K562 (cell line): ENCODE results near the gene CALML4. TPM values are rescaled to one million over a fixed set of nuclear protein-coding genes. Genes with fewer than 3 reads are reported as not detected.

Experiments used
- ATAC-seq: fragments of 200-7000 bp; cut with Tn5 transposase; 3 replicates; pipeline ENCODE4 v1.9.1; 2020; ENCODE audit warnings: moderate library complexity
- BruUV-seq: library from RNA; stranded (reverse); fragments of 400-500 nt; replicated peaks from 2 replicates; lab custom pipeline; 2021; lab: Mats Ljungman, UMichigan
- CTCF ChIA-PET: fragments of 300-600 bp; formaldehyde crosslinking; extraction: SDS; loops from one replicate; lab custom pipeline; 2021; ENCODE audit warnings: low intra/inter-chr PET ratio; lab: Yijun Ruan, JAX
- POLR2A ChIA-PET: fragments of 300-600, 350-650 bp; sonication (Branson Sonifier 250); formaldehyde crosslinking; extraction: SDS; loops from one replicate; lab custom pipeline; 2021; ENCODE audit warnings: antibody characterized with exemption, inconsistent platforms; lab: Yijun Ruan, JAX
- DNase-seq, 4 experiments: peaks; one replicate each; pipeline versions ENCODE4 v3.0.0 to v3.0.0-alpha.2; 2011 to 2018; ENCODE audit warnings: low spot score in 3 of 4, mixed read lengths in 3 of 4; ENCODE audit errors: extremely low read depth in 1 of 4
- FAIRE-seq: peaks from 2 replicates; lab custom pipeline; 2011; peaks lifted over from hg19 to GRCh38; lab: Jason Lieb, UNC
- H2AFZ ChIP-seq: 2 replicates; pipeline ENCODE4 v1.6.0; 2011; ENCODE audit warnings: low read depth, low read length, control low read depth, inconsistent platforms
- H3K27ac ChIP-seq: fragments of 200-600 bp; 3 replicates; pipeline ENCODE4 v1.8.0; 2011; ENCODE audit warnings: low read depth, mild to moderate bottlenecking, control low read depth, inconsistent platforms, low read length, moderate library complexity, mixed read lengths; ENCODE audit errors: extremely low read depth
- H3K27me3 ChIP-seq, 2 experiments: fragments of 300-600 bp in 1 of 2; 2 replicates in 1 of 2; 3 replicates in 1 of 2; pipeline versions ENCODE4 v1.6.0 to v1.8.0; 2011; ENCODE audit warnings: inconsistent platforms in 2 of 2, low read length in 2 of 2, mild to moderate bottlenecking in 1 of 2, mixed read lengths in 1 of 2, moderate library complexity in 1 of 2; ENCODE audit not compliant: control insufficient read depth in 2 of 2, insufficient read depth in 2 of 2
- H3K36me3 ChIP-seq: fragments of 300-600 bp; 3 replicates; pipeline ENCODE4 v1.8.0; 2011; ENCODE audit warnings: mild to moderate bottlenecking, low read length, inconsistent platforms; ENCODE audit not compliant: control insufficient read depth, insufficient read depth
- H3K4me1 ChIP-seq, 2 experiments: fragments of 200-600 bp in 1 of 2; replicated peaks in 1 of 2; 2 replicates in 1 of 2; 3 replicates in 1 of 2; pipeline versions ENCODE4 v1.5.1 to v1.8.0; 2011; ENCODE audit warnings: inconsistent platforms in 2 of 2, low read length in 2 of 2, mild to moderate bottlenecking in 1 of 2, mixed read lengths in 1 of 2, moderate library complexity in 1 of 2; ENCODE audit not compliant: control insufficient read depth in 2 of 2, insufficient read depth in 2 of 2
- H3K4me2 ChIP-seq: 2 replicates; pipeline ENCODE4 v1.6.1; 2011; ENCODE audit warnings: low read length, control low read depth, inconsistent platforms, mixed read lengths; ENCODE audit not compliant: insufficient read depth
- H3K4me3 ChIP-seq: fragments of 200-600 bp; sonication (generic), shearing (Covaris generic); 2 replicates; pipeline ENCODE4 v1.5.1; 2016; ENCODE audit warnings: control low read depth, inconsistent platforms
- H3K79me2 ChIP-seq: fragments of 200-600 bp; 3 replicates; pipeline ENCODE4 v1.8.0; 2011; ENCODE audit warnings: low read length, inconsistent platforms; ENCODE audit not compliant: control insufficient read depth, insufficient read depth
- H3K9ac ChIP-seq, 2 experiments: 2 replicates each; pipeline versions ENCODE4 v1.6.0 to v1.6.1; 2011; ENCODE audit warnings: low read depth in 2 of 2, low read length in 2 of 2, control low read depth in 1 of 2, inconsistent platforms in 1 of 2, mild to moderate bottlenecking in 1 of 2, mixed read lengths in 1 of 2; ENCODE audit not compliant: insufficient read depth in 1 of 2
- H3K9me1 ChIP-seq: one replicate; pipeline ENCODE4 v1.6.0; 2011; ENCODE audit warnings: inconsistent platforms, mild to moderate bottlenecking, low read length, moderate library complexity; ENCODE audit not compliant: control insufficient read depth, insufficient read depth
- H3K9me3 ChIP-seq: replicated peaks from 2 replicates; pipeline ENCODE4 v1.5.1; 2011; ENCODE audit warnings: low read depth, low read length, inconsistent platforms; ENCODE audit not compliant: control insufficient read depth, insufficient read depth
- H4K20me1 ChIP-seq: replicated peaks from 2 replicates; pipeline ENCODE4 v1.6.1; 2011; ENCODE audit warnings: low read length, inconsistent platforms, mixed read lengths; ENCODE audit not compliant: control insufficient read depth, insufficient read depth
- AFF1 ChIP-seq, 2 experiments: fragments of 450-650 bp; IDR thresholded peaks; 2 replicates each; pipeline ENCODE4 v1.6.1; 2018; ENCODE audit warnings: mild to moderate bottlenecking in 2 of 2, low read depth in 1 of 2; ENCODE audit not compliant: partially characterized antibody in 2 of 2
- ARID2 ChIP-seq: fragments of 450-650 bp; IDR thresholded peaks from 2 replicates; pipeline ENCODE4 v1.6.1; 2017; ENCODE audit warnings: antibody characterized with exemption, mild to moderate bottlenecking
- CREB3 ChIP-seq: fragments of 450-650 bp; conservative IDR thresholded peaks from 2 replicates; pipeline ENCODE4 v1.6.1; 2016; ENCODE audit warnings: missing genetic modification characterization, low read depth, mild to moderate bottlenecking, missing compliant biosample characterization, moderate library complexity
- DEAF1 ChIP-seq: fragments of 450-650 bp; formaldehyde crosslinking; IDR thresholded peaks from 2 replicates; pipeline ENCODE4 v1.4.0; 2020; ENCODE audit warnings: mild to moderate bottlenecking, moderate library complexity
- FOS ChIP-seq: IDR thresholded peaks from 3 replicates; pipeline ENCODE4 v1.6.1; 2011; ENCODE audit not compliant: insufficient read length; ENCODE audit errors: extremely low read depth
- HES1 ChIP-seq: fragments of 450-650 bp; IDR thresholded peaks from 2 replicates; pipeline ENCODE4 v1.6.1; 2016; ENCODE audit warnings: low read depth, mild to moderate bottlenecking, moderate library complexity
- KAT8 ChIP-seq: fragments of 450-650 bp; IDR thresholded peaks from 2 replicates; pipeline ENCODE4 v1.6.1; 2016; ENCODE audit warnings: low read depth, mild to moderate bottlenecking
- PTRF ChIP-seq: fragments of 450-650 bp; IDR thresholded peaks from 2 replicates; pipeline ENCODE4 v1.6.1; 2016; ENCODE audit warnings: mild to moderate bottlenecking, missing genetic modification characterization, missing compliant biosample characterization
- RNF219 ChIP-seq: fragments of 250-450 bp; sonication (Bioruptor Pico); IDR thresholded peaks from 2 replicates; pipeline ENCODE4 v1.5.0; 2022; ENCODE audit warnings: mild to moderate bottlenecking
- ZKSCAN1 ChIP-seq: fragments of 150-350 bp; IDR thresholded peaks from 2 replicates; pipeline ENCODE4 v1.6.1; 2016; ENCODE audit warnings: low read depth, low read length
- WGBS: fragments of 100-300 bp; shearing (Covaris generic); methylation state at CpG from one replicate; pipeline ENCODE4 v1.1.6; 2016; ENCODE audit warnings: low coverage, mixed read lengths; ENCODE audit not compliant: insufficient coverage; ENCODE audit errors: missing lambda C conversion rate; 5-methylcytosine and 5-hydroxymethylcytosine counted together
- in situ Hi-C: fragments of 300-500 bp; cut with MboI; formaldehyde crosslinking; loops from 4 replicates; pipeline ENCODE4 v1.15.0; 2018; ENCODE audit warnings: inconsistent platforms, mixed read lengths
- intact Hi-C: fragments of 100-400 bp; cut with micrococcal nuclease; formaldehyde crosslinking; loops from 2 replicates; pipeline ENCODE4 v1.14.2; 2022
- polyA plus RNA-seq, 8 experiments: library from polyadenylated mRNA; depleted of rRNA in 4 of 8; stranded (reverse) in 5 of 8; unstranded in 3 of 8; fragments of >200 nt; fragmentation: Nextera tagmentation in 2 of 8; fragmentation: Illumina TruSeq in 1 of 8; extraction: Ambion mirVana in 2 of 8; extraction: Trizol in 1 of 8; gene quantifications; 2 replicates each; pipeline versions ENCODE4 v1.2.1 to v1.2.3, GENCODE V29; 2011 to 2014; ENCODE audit warnings: inconsistent platforms in 1 of 8, missing spikeins in 1 of 8
- total RNA-seq, 7 experiments: library from RNA; depleted of rRNA in 6 of 7; stranded (reverse); fragments of >200 nt in 6 of 7; fragmentation: Illumina TruSeq in 2 of 7; extraction: Trizol in 2 of 7; gene quantifications; 2 replicates each; pipeline versions ENCODE4 v1.2.1 to v1.2.3, GENCODE V29; 2011 to 2021; ENCODE audit warnings: low replicate concordance in 1 of 7

Gene CALML4
- total and polyA plus RNA-seq, 9 of the 15 experiments (the other 6 are each of a cell fraction or from before 2014, with no cell fraction given), result 2.8 to 30.6 (median 15.5) TPM

- TF ChIP-seq DEAF1 (CRISPR knock-in tag) (peak; percentile 68), RNF219 (no peak), KAT8 (no peak), ARID2 (peak; percentile 55; the same call in 1 of the 2 replicates)
Measured at GRCh38 chr15:68154923-68155559, 50.1 kb downstream of the CALML4 start (continued).

GRCh38 chr15:68152342-68152741, 52.8 kb downstream of the CALML4 start:
- H3K9me3 ChIP-seq, result no peaks in the 10 kb centered on the region
- H3K9me1 ChIP-seq, result no peaks in the 10 kb centered on the region
- no peak overlapping the region for H3K9ac ChIP-seq
- WGBS, result 96% methylated on average over 2 of the region's 2 CpGs
- no TSS peak for BruUV-seq
- ChIA-PET POLR2A (interaction anchor here (0.6 kb wide), 1 partner anchor 15 kb away, joined by 3 read pairs; no protein-coding TSS in a partner anchor), CTCF (no interaction called here)
- intact Hi-C loops (loop anchor here (10.0 kb wide), 1 partner anchor 98 kb away; the partner anchor contains the start of gene PIAS1), in situ Hi-C loops (no loop called here)
- ATAC-seq, result no peak
- no peaks in the 10 kb centered on the region for H4K20me1 ChIP-seq
- H3K36me3 ChIP-seq, result peaks cover 37% of the 10 kb centered on the region
- H3K4me1 ChIP-seq, result no peaks in the 10 kb centered on the region
- H2AFZ ChIP-seq, result no peak overlapping the region
- H3K27me3 ChIP-seq, result no peaks in the 10 kb centered on the region
- no peak overlapping the region for H3K27ac ChIP-seq
- no peak for FAIRE-seq
- no peak for DNase-seq
- H3K79me2 ChIP-seq, result no peaks in the 10 kb centered on the region
- H3K4me2 ChIP-seq, result no peak overlapping the region
- no peak overlapping the region for H3K4me3 ChIP-seq
- TF ChIP-seq CREB3 (tag) (no peak), FOS (no peak), PTRF (no peak), AFF1 (IDR thresholded peaks at IDR 0.05; ENCODE audit: low read depth in 1 of 2, partially characterized antibody in 2 of 2) (no peak), HES1 (no peak), ZKSCAN1 (no peak)
